Sigmoid colon (tissue), 7 donors: Measurements from ENCODE around the gene ABCG2. TPM values are rescaled to one million over a fixed set of nuclear protein-coding genes. Genes with fewer than 3 reads are reported as not detected.

Source experiments
- DNase-seq: peaks from one replicate; pipeline ENCODE4 v3.0.0-alpha.2; 2019
- H3K27ac ChIP-seq, 4 donors: fragments of 200-600 bp; sonication (generic); one replicate each; pipeline ENCODE4 v1.5.1; 2016 to 2019; ENCODE audit warnings: mild to moderate bottlenecking in 1 of 4
- H3K27me3 ChIP-seq, 3 donors: fragments of 200-600 bp; sonication (generic); one replicate each; pipeline ENCODE4 v1.5.1; 2019; ENCODE audit warnings: mild to moderate bottlenecking in 1 of 3
- H3K36me3 ChIP-seq, 4 donors: fragments of 200-600 bp; sonication (generic); one replicate each; pipeline ENCODE4 v1.5.1; 2016 to 2019
- H3K4me1 ChIP-seq, 4 donors: fragments of 200-600 bp; sonication (generic); one replicate each; pipeline ENCODE4 v1.5.1; 2017 to 2019
- H3K4me3 ChIP-seq, 4 donors: fragments of 200-600 bp; sonication (generic); one replicate each; pipeline ENCODE4 v1.5.1; 2017 to 2019; ENCODE audit warnings: mild to moderate bottlenecking in 2 of 4, moderate library complexity in 1 of 4
- H3K9me3 ChIP-seq, 4 donors: fragments of 200-600 bp in 3 of 4; sonication (generic) in 3 of 4; one replicate each; pipeline versions ENCODE4 v1.5.1 to v1.6.1; 2013 to 2019
- EP300 ChIP-seq, 4 donors: sonication (generic); formaldehyde crosslinking; IDR thresholded peaks; one replicate each; pipeline ENCODE4 v1.6.1; 2017; ENCODE audit warnings: antibody characterized with exemption in 4 of 4
- POLR2A ChIP-seq, 2 donors: fragments of 450-650 bp; IDR thresholded peaks; one replicate each; pipeline ENCODE4 v1.6.1; 2016; ENCODE audit warnings: antibody characterized with exemption in 2 of 2, mild to moderate bottlenecking in 2 of 2, moderate library complexity in 2 of 2
- POLR2AphosphoS5 ChIP-seq, 4 donors: sonication (generic); formaldehyde crosslinking; IDR thresholded peaks; one replicate each; pipeline ENCODE4 v1.6.1; 2017; ENCODE audit warnings: antibody characterized with exemption in 4 of 4
- WGBS, 2 donors: extraction: QIAGEN DNeasy Blood & Tissue Kit; methylation state at CpG; one replicate each; pipeline ENCODE4 v1.1.7; 2013; 5-methylcytosine and 5-hydroxymethylcytosine counted together
- intact Hi-C: fragments of 100-400 bp; cut with DNase I; formaldehyde crosslinking; loops from one replicate; pipeline ENCODE4 v1.15.1; 2023
- polyA plus RNA-seq, 3 donors: library from polyadenylated mRNA; stranded (reverse); fragments of 200-250 nt; gene quantifications; one replicate each; pipeline ENCODE4 v1.2.3, GENCODE V29; 2013
- small RNA-seq, 3 donors: library from RNA; depleted of rRNA; stranded (forward); fragments of <200 nt; gene quantifications; one replicate each; pipeline ENCODE3, GENCODE V24; 2016
- total RNA-seq, 4 donors: library from RNA; depleted of rRNA; stranded (reverse); fragments of >200 nt; gene quantifications; one replicate each; pipeline ENCODE4 v1.1.0, GENCODE V29; 2016
- TF ChIP-seq, protein P1 (sequence below), 4 experiments: fragments of 450-650 bp in 3 of 4; fragments of 200-600 bp in 1 of 4; IDR thresholded peaks; one replicate each; pipeline ENCODE4 v1.5.1; 2016 to 2019; ENCODE audit warnings: antibody characterized with exemption in 4 of 4, mild to moderate bottlenecking in 3 of 4, moderate library complexity in 2 of 4
- donor health status: healthy with polysubstance abuse.
- donor health status: Bipolar disorder and iron deficiency.
- donor health status: healthy.

Gene ABCG2
- total and polyA plus RNA-seq, 7 donors: 1.1 to 36.5 (median 2.9) TPM

GRCh38 chr4:88041626-88042025, 116.8 kb downstream of the ABCG2 start:
- peaks cover 0 to 13% (median 2%) of the 10 kb centered on the region in 4 donors for H3K4me1 ChIP-seq
- no peaks in the 10 kb centered on the region for H3K9me3 ChIP-seq
- H3K27ac ChIP-seq: peak overlapping the region in 1 of 4 donors; percentile 32
- peaks cover 29 to 99% (median 63%) of the 10 kb centered on the region in 4 donors for H3K36me3 ChIP-seq
- H3K27me3 ChIP-seq: no peaks in the 10 kb centered on the region
- no peak for DNase-seq
- no peak for TF ChIP-seq POLR2AphosphoS5 (IDR thresholded peaks at IDR 0.05)
- no peak for TF ChIP-seq EP300 (IDR thresholded peaks at IDR 0.05)
- TF ChIP-seq POLR2A (IDR thresholded peaks at IDR 0.05): no peak
- TF ChIP-seq, protein P1, sequence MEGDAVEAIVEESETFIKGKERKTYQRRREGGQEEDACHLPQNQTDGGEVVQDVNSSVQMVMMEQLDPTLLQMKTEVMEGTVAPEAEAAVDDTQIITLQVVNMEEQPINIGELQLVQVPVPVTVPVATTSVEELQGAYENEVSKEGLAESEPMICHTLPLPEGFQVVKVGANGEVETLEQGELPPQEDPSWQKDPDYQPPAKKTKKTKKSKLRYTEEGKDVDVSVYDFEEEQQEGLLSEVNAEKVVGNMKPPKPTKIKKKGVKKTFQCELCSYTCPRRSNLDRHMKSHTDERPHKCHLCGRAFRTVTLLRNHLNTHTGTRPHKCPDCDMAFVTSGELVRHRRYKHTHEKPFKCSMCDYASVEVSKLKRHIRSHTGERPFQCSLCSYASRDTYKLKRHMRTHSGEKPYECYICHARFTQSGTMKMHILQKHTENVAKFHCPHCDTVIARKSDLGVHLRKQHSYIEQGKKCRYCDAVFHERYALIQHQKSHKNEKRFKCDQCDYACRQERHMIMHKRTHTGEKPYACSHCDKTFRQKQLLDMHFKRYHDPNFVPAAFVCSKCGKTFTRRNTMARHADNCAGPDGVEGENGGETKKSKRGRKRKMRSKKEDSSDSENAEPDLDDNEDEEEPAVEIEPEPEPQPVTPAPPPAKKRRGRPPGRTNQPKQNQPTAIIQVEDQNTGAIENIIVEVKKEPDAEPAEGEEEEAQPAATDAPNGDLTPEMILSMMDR (IDR thresholded peaks at IDR 0.05): no peak
- no peak overlapping the region for H3K4me3 ChIP-seq
- WGBS, 2 donors: 19 to 72% methylated on average over 2 of the region's 2 CpGs
- intact Hi-C loops: no loop called here

- Histone ChIP-seq H3K9me3 (no peaks in the 10 kb centered on the region), H3K27me3 (no peaks in the 10 kb centered on the region), H3K4me1 (peaks cover 0 to 13% (median 2%) of the 10 kb centered on the region in 4 donors), H3K27ac (peak overlapping the region in 1 of 4 donors; percentile 32), H3K36me3 (peaks cover 29 to 99% (median 63%) of the 10 kb centered on the region in 4 donors), H3K4me3 (no peak overlapping the region)
- DNase-seq: no peak
- TF ChIP-seq POLR2A (IDR thresholded peaks at IDR 0.05) (no peak), EP300 (IDR thresholded peaks at IDR 0.05) (no peak), POLR2AphosphoS5 (IDR thresholded peaks at IDR 0.05) (no peak)
- TF ChIP-seq, protein P1 (IDR thresholded peaks at IDR 0.05): no peak
- intact Hi-C loops: no loop called here
- 88 to 90% methylated on average over 3 of the region's 3 CpGs for WGBS, 2 donors
These were observed 117.7 kb downstream of the ABCG2 start for GRCh38 chr4:88040707-88041106.

Small RNA genes lying within 50 kb of the gene (small RNA-seq; reads per million reads assigned to genes)
- 0 reads per million in 3 donors for gene RNU6-818P
- 0 reads per million in 3 donors for gene RNU6ATAC31P

Other genes starting within 250 kb of the ABCG2 start
- 10 to 100 TPM; 30.4 to 47.8 (median 41.9) TPM for gene SPP1, start 182.9 kb downstream of the ABCG2 start, total RNA-seq
- 10 to 100 TPM in 2 of 3 donors, 1 to 10 TPM in 1; 3.0 to 29.4 (median 16.6) TPM for gene SPP1, start 182.9 kb downstream of the ABCG2 start, polyA plus RNA-seq
- 100 to 1,000 TPM in 2 of 4 donors, 10 to 100 TPM in 2; 67.6 to 123 (median 101) TPM for gene PKD2, start 151.0 kb downstream of the ABCG2 start, total RNA-seq
- gene PKD2, start 151.0 kb downstream of the ABCG2 start, polyA plus RNA-seq: 1 to 10 TPM; 1.4 to 7.3 (median 4.2) TPM
- gene PPM1K, start 125.9 kb upstream of the ABCG2 start, total RNA-seq: 10 to 100 TPM; 12.6 to 16.8 (median 15.4) TPM
- gene PPM1K, start 125.9 kb upstream of the ABCG2 start, polyA plus RNA-seq: 10 to 100 TPM in 1 of 3 donors, 1 to 10 TPM in 2; 1.6 to 15.6 (median 4.8) TPM
- gene HERC6, start 220.2 kb upstream of the ABCG2 start, total RNA-seq: 1 to 10 TPM; 5.7 to 8.6 (median 7.4) TPM
- 1 to 10 TPM; 5.4 to 8.5 (median 7.4) TPM for gene HERC6, start 220.2 kb upstream of the ABCG2 start, polyA plus RNA-seq